Tibial artery (tissue), 4 donors: ENCODE measurements around the gene STK32C.

ENCODE experiments used
- DNase-seq, 2 donors: peaks; one replicate each; pipeline ENCODE4 v3.0.0-alpha.2; 2019
- H3K27ac ChIP-seq, 2 donors: fragments of 200-600 bp; sonication (generic) in 1 of 2; 1 replicate in 1 of 2; 2 replicates in 1 of 2; pipeline ENCODE4 v1.5.1; 2018 to 2019; ENCODE audit warnings: mild to moderate bottlenecking in 1 of 2
- H3K27me3 ChIP-seq, 2 donors: fragments of 200-600 bp; sonication (generic) in 1 of 2; one replicate each; pipeline versions ENCODE4 v1.5.1 to v1.6.0; 2016 to 2019
- H3K36me3 ChIP-seq, 3 donors: fragments of 200-600 bp; sonication (generic) in 2 of 3; one replicate each; pipeline ENCODE4 v1.5.1; 2016 to 2019; ENCODE audit warnings: mild to moderate bottlenecking in 2 of 3
- H3K4me1 ChIP-seq, 4 donors: fragments of 200-600 bp; sonication (generic) in 2 of 4; 1 replicate in 3 of 4; 2 replicates in 1 of 4; pipeline ENCODE4 v1.5.1; 2016 to 2019
- H3K4me3 ChIP-seq, 2 donors: fragments of 200-600 bp; sonication (generic) in 1 of 2; 1 replicate in 1 of 2; 2 replicates in 1 of 2; pipeline ENCODE4 v1.5.1; 2018 to 2019; ENCODE audit warnings: mild to moderate bottlenecking in 2 of 2
- H3K9me3 ChIP-seq, 3 donors: fragments of 200-600 bp; sonication (generic) in 1 of 3; one replicate each; pipeline ENCODE4 v1.5.1; 2016 to 2019
- CTCF ChIP-seq, 2 experiments: fragments of 200-600 bp in 1 of 2; fragments of 450-650 bp in 1 of 2; IDR thresholded peaks; one replicate each; pipeline ENCODE4 v1.5.1; 2017 to 2019; ENCODE audit warnings: antibody characterized with exemption in 2 of 2, mild to moderate bottlenecking in 1 of 2, moderate library complexity in 1 of 2
- intact Hi-C: fragments of 100-400 bp; cut with DNase I; formaldehyde crosslinking; loops from one replicate; pipeline ENCODE4 v1.15.0; 2023; ENCODE audit warnings: low total_unique reads

The STK32C gene

GRCh38 chr10:132305654-132306342 is 2.0 kb downstream of the STK32C start:
- intact Hi-C loops, result loop anchor here (10.0 kb wide), 1 partner anchor 49 kb away; no protein-coding TSS in a partner anchor
- no peak overlapping the region for H3K27ac ChIP-seq
- no peaks in the 10 kb centered on the region for H3K9me3 ChIP-seq
- H3K4me3 ChIP-seq, result no peak overlapping the region
- H3K36me3 ChIP-seq, result no peaks in the 10 kb centered on the region
- peak in 1 of 2 donors; percentile 63 for DNase-seq
- peaks cover 0 to 27% of the 10 kb centered on the region in 2 donors for H3K27me3 ChIP-seq
- TF ChIP-seq CTCF (IDR thresholded peaks at IDR 0.05), result no peak
- H3K4me1 ChIP-seq, result peaks cover 0 to 19% (median 15%) of the 10 kb centered on the region in 4 donors

DNA sequence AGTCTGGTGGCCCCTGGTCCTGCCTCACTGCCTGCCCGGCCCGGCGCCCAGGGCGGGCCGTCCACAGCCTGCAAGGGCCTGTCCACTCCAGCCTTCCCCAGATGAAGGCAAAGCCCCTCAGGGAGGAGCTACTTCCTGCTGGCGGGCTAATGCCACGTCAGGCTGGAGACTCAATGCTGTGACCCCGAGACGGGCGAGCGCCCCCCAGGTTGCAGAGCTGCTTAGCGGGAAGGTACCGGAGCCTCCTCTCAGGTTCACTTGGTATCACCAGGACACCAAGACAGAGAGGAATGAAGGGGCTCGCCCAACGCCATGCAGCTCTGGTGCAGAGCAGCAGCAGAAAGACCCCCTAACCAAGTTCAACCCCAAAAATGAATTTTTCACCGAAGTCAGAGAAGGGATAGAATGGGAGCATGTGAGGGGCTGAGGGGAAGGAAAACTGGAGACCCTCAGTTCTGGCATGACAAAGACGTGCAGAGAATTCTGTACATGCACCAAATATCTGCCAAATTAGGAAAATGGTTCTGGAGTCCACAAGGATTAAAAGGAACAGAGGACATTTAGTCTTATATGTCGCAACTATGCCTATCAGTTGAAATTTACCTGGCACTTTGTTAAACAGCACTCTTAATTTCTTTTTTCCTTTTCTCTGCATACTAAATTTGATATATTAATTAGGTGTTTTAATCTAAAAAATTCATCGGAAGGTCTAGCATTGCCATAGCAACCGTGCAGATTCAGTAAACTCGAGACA is 2.8 kb downstream of the STK32C start:
- H3K27ac ChIP-seq, result no peak overlapping the region
- H3K27me3 ChIP-seq, result peaks cover 0 to 32% of the 10 kb centered on the region in 2 donors
- H3K36me3 ChIP-seq, result no peaks in the 10 kb centered on the region
- intact Hi-C loops, result loop anchor here (10.0 kb wide), 1 partner anchor 50 kb away; no protein-coding TSS in a partner anchor
- TF ChIP-seq CTCF (IDR thresholded peaks at IDR 0.05), result no peak
- H3K4me1 ChIP-seq, result peaks cover 0 to 19% (median 15%) of the 10 kb centered on the region in 4 donors
- DNase-seq, result peak in 1 of 2 donors; percentile 55
- no peaks in the 10 kb centered on the region for H3K9me3 ChIP-seq
- no peak overlapping the region for H3K4me3 ChIP-seq

GRCh38 chr10:132303361-132304115 is 4.2 kb downstream of the STK32C start:
- peak in 1 of 2 donors; percentile 44 for DNase-seq
- Histone ChIP-seq H3K36me3 (no peaks in the 10 kb centered on the region), H3K27me3 (peaks cover 0 to 42% of the 10 kb centered on the region in 2 donors), H3K4me3 (no peak overlapping the region), H3K27ac (no peak overlapping the region), H3K4me1 (peaks cover 0 to 12% (median 8%) of the 10 kb centered on the region in 4 donors), H3K9me3 (no peaks in the 10 kb centered on the region)
- intact Hi-C loops, result loop anchor here (10.0 kb wide), 1 partner anchor 51 kb away; no protein-coding TSS in a partner anchor
- no peak for TF ChIP-seq CTCF (IDR thresholded peaks at IDR 0.05)

- Histone ChIP-seq H3K27ac (no peak overlapping the region), H3K4me3 (no peak overlapping the region), H3K36me3 (no peaks in the 10 kb centered on the region), H3K4me1 (peaks cover 0 to 11% (median 8%) of the 10 kb centered on the region in 4 donors), H3K9me3 (no peaks in the 10 kb centered on the region), H3K27me3 (peaks cover 0 to 50% of the 10 kb centered on the region in 2 donors)
- TF ChIP-seq CTCF (IDR thresholded peaks at IDR 0.05), result no peak
- peak in 1 of 2 donors; percentile 51 for DNase-seq
- intact Hi-C loops, result loop anchor here (10.0 kb wide), 1 partner anchor 52 kb away; no protein-coding TSS in a partner anchor
These were observed 5.1 kb downstream of the STK32C start for GRCh38 chr10:132302421-132303310.
